Measurements from ENCODE around the gene MMP24. TPM values are rescaled to one million over a fixed set of nuclear protein-coding genes. Genes with fewer than 3 reads are reported as not detected.

MMP24 gene
- total and polyA plus RNA-seq, 2 of the 13 experiments (the other 11 are each of a cell fraction or from before 2014, with no cell fraction given) = 0.29 to 0.35 TPM

DNA sequence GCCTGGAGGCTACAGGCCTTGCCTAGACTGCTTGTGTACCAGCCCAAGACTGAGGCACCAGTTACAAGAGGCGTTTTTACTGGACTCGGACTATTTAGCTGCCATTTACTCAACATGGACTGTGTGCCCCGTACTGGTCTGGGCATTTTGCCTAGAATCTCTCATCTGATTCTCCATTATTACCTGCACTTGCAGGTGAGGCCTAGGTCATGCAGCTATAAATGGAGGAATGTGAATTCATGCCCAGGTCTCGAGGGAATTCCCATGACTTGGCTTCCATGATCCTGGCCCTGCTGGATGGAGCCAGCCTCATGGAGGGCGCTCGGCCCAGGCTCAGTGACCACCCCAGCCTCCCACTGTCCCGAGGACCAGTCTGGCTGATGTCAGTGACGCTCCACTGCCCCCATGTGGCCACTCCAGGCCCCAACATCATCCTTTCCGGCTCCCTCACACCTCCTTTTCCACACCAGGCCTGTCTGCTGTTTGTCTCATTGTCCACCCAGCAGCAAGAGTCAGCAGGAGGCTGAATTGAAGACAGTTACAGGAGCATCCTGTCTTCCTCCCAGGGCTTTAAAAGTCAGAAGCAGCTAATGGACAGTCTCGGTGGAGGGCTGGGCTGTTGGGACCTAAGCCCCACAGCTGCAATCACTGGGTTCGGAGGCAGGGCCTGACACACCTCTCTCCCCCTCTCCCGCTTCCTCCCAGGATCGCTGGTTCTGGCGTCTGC, 42.7 kb downstream of the MMP24 start (continued):
- TF ChIP-seq, protein P1, sequence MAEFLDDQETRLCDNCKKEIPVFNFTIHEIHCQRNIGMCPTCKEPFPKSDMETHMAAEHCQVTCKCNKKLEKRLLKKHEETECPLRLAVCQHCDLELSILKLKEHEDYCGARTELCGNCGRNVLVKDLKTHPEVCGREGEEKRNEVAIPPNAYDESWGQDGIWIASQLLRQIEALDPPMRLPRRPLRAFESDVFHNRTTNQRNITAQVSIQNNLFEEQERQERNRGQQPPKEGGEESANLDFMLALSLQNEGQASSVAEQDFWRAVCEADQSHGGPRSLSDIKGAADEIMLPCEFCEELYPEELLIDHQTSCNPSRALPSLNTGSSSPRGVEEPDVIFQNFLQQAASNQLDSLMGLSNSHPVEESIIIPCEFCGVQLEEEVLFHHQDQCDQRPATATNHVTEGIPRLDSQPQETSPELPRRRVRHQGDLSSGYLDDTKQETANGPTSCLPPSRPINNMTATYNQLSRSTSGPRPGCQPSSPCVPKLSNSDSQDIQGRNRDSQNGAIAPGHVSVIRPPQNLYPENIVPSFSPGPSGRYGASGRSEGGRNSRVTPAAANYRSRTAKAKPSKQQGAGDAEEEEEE (CRISPR knock-in tag; IDR thresholded peaks at IDR 0.05; ENCODE audit: borderline replicate concordance) = no peak
- no peak for TF ChIP-seq ASH2L (IDR thresholded peaks at IDR 0.05; ENCODE audit: insufficient read length, low read depth, low read length)
- TF ChIP-seq MNT (IDR thresholded peaks at IDR 0.05) = no peak
- TF ChIP-seq POLR2A (IDR thresholded peaks at IDR 0.05; ENCODE audit: insufficient read depth in 1 of 2, low read depth in 2 of 2, low read length in 2 of 2) = no peak
- no peak for TF ChIP-seq KLF15 (CRISPR knock-in tag; IDR thresholded peaks at IDR 0.05; ENCODE audit: borderline replicate concordance)
- TF ChIP-seq ZNF207 (IDR thresholded peaks at IDR 0.05; ENCODE audit: borderline replicate concordance) = no peak
- no peak for TF ChIP-seq SMAD3 (CRISPR knock-in tag; IDR thresholded peaks at IDR 0.05)
- TF ChIP-seq ATM (IDR thresholded peaks at IDR 0.05; ENCODE audit: borderline replicate concordance) = no peak
- no peak for TF ChIP-seq NPAS2 (CRISPR knock-in tag; IDR thresholded peaks at IDR 0.05; ENCODE audit: borderline replicate concordance)
- peak; percentile 63; the same call in 1 of the 2 replicates for TF ChIP-seq KDM3A (CRISPR knock-in tag; IDR thresholded peaks at IDR 0.05; ENCODE audit: low read depth)
- TF ChIP-seq CC2D1A (CRISPR knock-in tag; IDR thresholded peaks at IDR 0.05) = no peak
- peak; percentile 30; the same call in 1 of the 2 replicates for TF ChIP-seq TFDP2 (CRISPR knock-in tag; IDR thresholded peaks at IDR 0.05)
- no peak for TF ChIP-seq ZNF30 (CRISPR knock-in tag; IDR thresholded peaks at IDR 0.05)
- 0 out of 2 replicates have a peak, but pooled peaks have one; percentile 30 for TF ChIP-seq ZKSCAN8 (CRISPR knock-in tag; IDR thresholded peaks at IDR 0.05; ENCODE audit: borderline replicate concordance)
- peak; percentile 46; the same call in 1 of the 2 replicates for TF ChIP-seq ZNF800 (CRISPR knock-in tag; IDR thresholded peaks at IDR 0.05)
- no peak for TF ChIP-seq POLR2AphosphoS2 (IDR thresholded peaks at IDR 0.05; ENCODE audit: low read depth, low read length)
- TF ChIP-seq ZNF180 (CRISPR knock-in tag; IDR thresholded peaks at IDR 0.05; ENCODE audit: borderline replicate concordance, low read depth) = no peak
- TF ChIP-seq, protein P2, sequence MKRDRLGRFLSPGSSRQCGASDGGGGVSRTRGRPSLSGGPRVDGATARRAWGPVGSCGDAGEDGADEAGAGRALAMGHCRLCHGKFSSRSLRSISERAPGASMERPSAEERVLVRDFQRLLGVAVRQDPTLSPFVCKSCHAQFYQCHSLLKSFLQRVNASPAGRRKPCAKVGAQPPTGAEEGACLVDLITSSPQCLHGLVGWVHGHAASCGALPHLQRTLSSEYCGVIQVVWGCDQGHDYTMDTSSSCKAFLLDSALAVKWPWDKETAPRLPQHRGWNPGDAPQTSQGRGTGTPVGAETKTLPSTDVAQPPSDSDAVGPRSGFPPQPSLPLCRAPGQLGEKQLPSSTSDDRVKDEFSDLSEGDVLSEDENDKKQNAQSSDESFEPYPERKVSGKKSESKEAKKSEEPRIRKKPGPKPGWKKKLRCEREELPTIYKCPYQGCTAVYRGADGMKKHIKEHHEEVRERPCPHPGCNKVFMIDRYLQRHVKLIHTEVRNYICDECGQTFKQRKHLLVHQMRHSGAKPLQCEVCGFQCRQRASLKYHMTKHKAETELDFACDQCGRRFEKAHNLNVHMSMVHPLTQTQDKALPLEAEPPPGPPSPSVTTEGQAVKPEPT (CRISPR knock-in tag; IDR thresholded peaks at IDR 0.05; ENCODE audit: low read depth) = no peak

Measured in HepG2 (cell line).